ENCODE results near the gene ERF.

The ERF gene

DNA sequence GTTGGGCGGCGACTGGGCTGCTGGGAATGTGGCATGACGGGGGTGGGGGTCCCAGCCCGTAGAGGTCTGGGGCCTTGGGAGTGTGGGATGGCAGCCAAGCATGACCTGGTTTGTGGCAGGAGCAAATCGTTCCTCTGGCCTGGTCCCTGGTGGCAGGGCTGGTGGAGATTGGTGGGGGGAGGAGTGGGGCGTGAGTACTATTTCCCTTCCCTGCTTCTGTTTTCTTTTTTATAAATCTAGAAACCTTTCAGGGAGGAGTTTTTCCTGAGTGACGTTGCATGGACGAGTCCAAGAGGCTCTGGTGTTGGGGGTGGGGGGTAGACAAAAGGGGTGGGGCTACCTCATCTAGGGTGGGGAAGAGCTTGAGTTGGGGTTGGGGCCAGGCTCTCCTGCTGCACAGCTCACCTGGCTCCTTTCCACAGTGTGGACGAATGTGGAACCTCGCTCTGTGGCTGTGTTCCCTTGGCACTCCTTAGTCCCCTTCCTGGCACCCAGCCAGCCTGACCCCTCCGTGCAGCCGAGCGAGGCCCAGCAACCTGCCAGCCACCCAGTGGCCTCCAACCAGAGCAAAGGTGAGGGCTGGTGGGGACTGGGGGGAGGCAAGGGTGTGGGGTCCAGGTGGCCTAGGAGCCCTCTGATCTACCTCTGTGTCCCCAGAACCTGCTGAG lies 31.6 kb upstream of the ERF start:
- DNase-seq, result no peak

DNA sequence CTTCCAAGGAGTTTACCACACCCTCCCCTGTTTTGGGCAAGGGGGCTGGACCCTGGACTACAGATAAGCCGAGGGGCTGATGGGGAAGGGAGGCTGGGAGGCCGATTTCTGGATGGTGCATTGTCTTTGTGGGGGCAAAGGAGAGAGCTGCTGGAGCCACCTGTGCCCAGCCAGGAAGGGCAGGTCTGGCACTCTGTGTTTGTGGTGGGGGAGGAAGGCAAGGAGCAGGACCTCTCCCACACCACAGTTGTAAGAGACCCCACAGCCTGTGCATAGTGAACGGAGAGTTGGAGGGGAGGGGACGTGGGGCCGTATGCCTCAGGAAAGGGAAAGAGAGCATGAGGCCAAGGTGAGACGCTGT lies 31.0 kb upstream of the ERF start:
- DNase-seq, result no peak

DNA sequence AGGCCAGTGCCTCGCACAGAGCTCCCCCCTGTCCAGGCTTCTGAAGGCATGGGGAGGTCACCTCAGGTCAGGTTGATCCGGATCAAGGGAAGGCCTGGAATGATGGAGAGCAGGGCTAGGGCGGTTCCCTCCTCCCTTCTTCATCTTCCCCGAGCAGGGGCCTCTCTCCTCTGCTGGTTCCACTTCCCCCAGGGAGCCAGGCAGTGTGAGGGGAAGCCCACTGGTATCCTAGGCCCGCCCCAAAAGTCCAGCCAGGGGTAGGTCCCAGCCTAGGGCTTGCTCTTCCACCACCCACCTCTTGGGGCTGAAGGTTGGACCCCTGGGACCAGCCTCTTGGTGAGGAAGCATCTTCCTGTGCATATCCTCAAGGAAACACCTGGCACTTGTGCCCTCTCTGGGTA lies 30.6 kb upstream of the ERF start:
- no peak for DNase-seq

DNA sequence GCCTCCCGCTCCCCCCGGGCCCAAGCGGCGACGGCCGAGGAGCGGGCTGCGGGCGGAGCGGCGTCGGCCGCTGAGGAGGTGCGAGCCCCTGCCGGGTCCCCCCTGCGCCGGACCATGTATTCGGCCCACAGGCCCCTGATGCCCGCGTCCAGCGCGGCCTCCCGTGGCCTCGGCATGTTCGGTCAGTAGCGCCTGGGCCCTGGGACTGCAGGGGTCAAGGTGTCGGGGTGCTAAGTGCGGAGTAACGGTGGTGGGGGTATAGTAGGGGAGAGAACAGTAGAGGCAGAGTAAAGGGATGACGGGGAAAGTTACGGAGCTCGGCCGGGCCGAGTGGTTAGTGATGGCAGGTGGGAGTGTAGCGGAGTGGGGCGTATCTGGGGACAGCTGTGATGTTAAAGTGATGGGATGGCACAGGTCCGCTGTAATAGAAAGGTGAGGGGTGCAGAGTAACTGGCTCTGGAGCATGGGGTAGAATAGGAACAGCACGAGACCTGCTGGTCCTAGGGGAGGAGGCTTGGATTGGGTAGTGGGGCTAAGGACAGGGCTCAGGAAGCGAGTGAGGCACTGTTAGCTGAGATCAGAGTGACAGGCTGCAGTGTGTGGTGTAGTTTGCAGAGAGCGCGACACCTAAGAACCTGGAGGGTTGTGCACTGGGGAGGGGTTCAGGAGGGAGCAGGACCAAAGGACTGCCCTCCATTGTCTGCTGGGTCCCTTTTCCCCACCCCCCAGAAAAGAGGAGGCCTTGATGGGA lies 29.8 kb upstream of the ERF start:
- DNase-seq, result no peak

DNA sequence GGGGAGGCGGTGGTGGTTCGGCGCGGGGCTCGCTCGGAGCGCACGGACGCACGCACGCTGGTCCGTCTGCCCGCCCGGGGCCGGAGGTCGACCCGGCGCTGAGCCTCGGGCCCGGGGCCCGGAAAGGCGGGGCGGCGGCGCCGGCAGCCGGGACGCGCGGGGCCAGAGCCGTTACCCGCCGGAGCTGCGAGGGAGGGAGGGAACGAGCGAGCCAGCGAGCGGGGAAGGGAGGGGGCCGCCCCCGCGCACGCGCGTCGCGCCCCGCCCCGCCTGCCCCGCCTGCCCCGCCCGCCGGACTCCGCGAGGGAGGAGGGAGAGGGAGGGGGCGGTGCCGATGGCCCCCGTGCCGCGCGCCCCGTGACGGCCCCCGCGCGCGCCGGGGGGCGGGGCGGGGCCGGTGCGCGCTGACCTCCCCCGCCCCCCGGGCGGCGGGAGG lies 29.2 kb upstream of the ERF start:
- DNase-seq, result peak; percentile 34

DNA sequence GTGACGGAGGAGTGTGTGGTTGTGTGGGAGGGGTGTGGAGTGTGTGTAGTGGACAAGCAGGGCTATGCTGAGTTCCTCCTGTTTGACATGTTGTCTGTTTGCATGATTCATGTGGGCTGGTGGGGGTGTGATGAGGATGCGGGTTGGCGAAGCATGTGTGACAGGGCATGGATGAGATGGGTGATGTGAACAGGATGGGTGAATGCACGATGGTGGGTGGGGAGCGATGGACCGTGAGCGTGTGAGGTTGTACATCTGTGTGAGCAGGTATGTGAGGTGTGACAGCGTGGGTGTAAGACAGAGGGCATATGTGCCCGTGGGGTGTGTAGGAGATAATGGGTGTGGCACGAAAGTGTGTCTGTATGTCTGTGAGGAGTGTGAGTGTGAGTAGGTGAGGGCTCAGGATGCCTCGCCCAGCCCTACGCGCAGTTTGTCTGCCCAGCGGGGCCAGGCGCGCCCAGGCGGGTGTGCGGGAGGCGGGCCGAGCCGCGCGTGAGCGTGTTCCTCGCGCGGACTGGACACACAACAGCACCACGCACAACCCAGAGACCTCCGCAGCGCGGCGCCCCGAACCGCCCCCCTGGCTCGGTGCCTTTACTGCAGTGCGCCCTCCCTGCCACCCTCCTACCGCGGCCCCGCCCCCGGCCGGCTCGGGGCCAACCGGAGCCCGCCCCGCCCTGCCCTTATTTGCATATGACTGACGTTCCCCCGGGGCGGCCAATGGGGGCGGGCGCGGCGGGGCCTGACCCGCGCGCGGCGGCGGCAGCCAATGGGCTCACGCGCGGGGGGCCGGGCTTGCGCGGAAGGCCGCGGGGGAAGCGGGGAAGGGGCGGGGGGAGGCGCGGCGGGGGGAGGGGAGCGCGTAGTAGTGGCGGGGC lies 28.5 kb upstream of the ERF start:
- DNase-seq, result peak; percentile 81

DNA sequence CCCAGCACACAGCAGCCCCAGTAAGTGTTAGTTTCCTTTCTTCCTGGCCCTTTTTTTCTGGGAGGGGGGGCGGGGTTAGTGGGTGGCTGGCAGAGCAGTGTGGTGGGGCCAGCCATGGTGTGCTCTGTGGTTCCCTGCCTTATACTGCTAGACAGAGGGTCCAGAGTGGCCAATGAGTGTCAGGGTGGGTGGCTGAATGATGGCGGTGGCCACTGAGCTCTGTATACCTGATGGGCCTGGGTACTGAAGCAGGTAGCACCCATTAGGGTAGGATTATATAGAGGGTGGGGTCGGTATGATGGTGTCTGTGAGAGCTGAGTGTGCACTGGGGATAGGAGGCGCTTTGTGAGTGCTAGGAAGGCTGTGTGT lies 27.9 kb upstream of the ERF start:
- DNase-seq, result no peak

DNA sequence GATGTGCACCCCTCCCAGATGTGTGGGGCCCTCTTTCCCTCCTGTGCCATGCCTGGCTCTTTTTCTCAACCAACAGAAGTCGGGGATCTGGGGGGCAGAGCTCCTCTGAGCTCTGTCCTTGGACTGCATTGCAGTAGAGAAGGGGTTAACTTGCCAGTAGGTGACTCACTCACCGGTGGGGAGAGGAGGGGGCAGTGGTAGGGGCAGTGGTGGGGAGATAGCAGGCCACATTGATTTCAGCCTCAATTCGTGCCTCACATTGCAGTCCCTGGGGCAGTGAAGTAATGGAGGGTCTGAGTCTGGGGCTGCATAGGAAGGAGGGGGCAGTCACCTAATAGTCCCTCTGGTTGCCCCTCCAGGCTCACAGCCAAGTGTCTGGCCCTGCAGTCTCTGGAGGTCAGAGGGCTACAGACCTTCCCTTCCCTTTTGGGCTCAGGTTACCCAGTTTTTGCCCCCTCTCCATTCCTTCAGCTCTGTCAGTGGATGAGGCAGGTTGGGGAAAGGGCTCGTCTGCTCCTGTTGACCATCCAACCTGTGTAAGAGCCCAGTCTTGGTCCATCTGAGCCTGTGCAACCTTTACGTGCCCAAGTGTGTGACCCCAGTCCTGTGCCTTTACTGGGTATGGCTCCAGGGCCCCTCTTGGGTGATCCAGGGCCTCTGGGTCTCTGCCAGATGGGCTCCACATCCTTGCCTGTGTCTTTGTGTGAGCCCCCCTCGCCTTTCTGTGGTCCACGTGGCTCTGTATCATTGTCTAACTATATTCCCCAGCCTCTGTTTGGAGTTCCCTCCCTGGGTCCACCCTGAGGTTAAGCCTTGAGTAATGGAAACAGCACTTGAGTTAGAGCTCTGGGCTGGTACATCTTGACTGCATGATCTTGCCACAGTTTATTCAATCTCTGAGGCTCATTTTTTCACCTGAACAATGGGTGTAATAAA lies 27.2 kb upstream of the ERF start:
- DNase-seq, result no peak

DNA sequence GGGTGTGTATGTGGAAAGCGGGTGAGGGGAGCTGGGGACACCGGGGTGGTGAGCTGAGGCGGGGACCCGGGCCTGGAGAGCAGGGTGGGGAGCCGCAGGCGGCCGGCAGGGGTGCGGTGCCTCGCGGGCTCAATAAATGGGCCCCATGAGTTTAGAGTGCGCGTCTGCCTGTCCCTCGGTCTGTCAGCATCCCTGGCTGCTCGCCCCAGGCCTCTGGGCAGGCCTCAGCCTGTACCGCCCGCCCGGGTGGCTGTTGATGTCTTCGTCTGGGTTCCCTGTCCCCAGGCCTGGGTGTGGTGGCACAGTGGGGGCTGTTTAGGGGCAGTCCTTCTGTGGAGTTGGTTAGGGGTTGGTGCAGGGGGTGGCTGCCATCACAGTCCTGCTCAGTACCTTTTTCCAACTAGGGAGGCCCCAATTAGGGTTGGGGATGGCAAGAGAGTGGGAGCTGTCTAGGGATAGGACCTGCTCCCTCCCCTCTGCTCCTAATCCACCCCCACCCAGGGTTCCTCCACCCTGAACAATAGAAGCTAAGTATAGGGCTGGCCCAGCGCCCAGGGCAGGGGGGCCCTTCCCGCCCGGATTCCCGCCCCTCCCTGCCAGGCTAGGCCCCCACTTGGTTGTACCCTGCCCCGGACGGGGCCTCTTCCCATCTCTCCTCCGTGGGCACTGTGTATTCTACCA lies 26.4 kb upstream of the ERF start:
- no peak for DNase-seq

DNA sequence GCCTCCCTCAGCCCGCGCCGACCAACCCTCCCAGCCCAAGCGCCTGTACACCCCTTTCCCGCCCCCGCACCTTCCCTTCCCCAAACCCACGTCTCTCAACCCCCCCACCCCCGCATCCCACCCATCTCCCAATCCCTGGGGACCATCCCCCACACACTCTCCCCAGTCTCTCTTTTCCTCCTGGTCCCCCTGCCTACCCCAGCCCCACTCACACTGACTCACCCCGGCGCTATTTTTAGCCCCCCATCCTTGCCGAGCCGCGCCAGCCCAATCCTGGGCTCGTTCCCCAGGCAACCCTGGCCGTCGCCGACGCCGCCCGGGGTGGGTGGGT lies 25.9 kb upstream of the ERF start:
- no peak for DNase-seq

DNA sequence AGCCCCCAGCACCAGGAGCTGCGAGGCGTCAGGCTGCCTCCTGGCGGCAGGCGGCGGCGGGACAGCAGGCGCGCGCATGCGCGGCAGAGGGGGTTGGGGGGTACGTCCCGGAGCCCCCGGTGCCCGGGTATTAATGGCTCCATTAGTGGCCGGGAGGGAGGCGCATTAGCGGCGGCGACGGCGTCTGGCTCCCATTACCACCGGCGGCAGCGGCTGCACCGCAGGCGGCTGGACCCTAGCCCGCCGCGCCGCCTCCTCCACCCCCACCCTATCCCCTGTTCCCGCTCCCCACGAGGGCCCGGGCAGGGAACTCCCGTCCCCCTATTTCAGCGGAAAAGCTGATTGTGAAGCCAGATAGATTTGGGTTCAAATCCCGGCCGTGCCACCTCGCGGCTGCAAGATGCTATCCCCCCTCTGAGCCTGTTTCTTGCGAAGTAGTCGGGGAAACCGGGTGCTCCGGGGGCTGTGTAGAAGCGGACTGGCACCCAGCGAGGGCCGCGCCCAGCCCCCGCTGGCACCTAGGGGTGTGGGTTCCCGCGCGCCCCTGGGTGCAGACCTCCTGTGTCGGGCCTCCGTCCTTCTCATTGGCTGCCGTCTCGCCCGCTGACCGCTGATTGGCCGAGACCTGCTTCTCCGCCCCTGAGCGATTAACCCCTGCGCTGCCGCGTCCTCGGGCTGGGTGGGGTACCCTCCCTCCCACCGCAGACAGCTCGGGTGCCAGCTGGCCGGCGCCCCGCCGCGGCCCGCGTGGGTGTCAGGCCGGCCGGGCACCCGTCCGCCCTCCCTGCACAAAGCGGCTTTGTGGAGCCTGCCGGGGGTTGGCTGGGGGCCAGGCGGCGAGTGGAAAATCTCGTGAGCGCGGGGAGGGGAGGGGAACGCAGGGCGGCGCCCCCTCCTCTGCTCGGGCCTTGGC lies 25.2 kb upstream of the ERF start:
- peak; percentile 55 for DNase-seq

DNA sequence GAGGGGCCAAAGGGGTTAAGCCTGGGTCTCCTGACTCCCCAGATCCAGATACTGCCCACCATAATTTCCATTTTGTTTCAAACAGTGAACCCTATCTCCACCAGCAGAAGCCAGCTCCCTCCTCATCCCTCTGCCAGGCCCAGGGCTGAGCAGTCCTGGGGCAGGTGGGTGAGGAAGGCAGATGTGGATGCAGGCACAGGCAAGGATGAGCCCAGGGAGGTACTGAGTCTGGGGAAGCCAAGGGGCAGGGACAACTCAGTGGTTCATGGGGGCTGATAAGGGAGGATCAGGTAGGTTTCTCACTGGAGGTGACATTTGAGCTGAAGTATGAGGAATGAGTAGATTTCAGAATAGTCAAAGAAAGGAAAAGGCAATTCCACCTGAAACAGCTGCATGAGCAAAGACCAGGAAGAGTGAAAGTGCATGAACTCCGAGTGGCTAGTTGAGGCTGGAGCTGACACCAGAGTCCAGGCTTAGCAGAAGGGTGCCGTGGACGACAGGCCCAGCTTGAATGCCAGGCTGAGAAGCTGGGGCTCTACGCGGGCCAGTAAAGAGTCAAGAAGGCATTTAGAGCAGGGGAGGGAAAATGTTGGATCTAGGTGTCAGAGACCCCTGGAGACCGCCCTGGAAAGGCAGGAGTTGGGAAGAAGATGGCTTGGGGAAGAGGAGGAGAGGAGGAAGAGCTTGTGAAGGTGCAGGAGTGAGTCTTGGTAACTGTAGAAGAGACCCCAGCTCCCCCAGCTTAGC lies 24.4 kb upstream of the ERF start:
- peak; percentile 32 for DNase-seq

DNA sequence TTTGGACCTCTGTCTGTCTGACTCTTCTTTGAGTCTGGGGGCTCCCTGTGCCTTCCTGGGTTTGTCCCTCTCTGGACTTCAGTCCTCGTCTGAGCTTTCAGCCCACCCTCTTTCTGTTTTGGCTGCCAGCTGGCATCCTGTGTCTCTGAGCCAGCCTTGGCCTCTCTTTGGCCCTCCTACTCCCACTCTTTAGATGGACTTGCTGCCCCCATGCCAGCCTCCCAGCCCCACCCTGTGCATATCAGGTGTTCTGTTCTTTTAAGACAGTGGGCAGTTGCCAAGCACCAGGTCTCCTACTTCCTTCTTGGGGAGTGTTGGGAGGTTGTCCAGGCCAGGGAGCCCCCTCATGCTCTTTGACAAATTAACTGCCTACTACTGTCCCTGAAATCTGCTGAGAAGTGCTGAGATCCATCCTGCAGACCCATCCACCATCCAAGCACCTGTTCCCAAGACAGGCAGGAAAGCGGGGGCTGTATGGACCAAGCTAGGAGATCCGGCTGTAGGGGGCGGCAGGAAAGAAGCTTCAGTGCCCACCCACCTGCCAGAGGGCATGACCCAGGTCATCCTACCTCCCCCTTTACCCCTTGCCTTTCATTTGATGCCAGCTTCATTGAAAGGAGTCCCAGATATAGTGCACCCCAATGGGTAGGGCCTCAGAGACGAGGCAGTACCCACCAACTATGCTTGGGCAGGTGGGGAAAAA lies 23.7 kb upstream of the ERF start:
- no peak for DNase-seq

DNA sequence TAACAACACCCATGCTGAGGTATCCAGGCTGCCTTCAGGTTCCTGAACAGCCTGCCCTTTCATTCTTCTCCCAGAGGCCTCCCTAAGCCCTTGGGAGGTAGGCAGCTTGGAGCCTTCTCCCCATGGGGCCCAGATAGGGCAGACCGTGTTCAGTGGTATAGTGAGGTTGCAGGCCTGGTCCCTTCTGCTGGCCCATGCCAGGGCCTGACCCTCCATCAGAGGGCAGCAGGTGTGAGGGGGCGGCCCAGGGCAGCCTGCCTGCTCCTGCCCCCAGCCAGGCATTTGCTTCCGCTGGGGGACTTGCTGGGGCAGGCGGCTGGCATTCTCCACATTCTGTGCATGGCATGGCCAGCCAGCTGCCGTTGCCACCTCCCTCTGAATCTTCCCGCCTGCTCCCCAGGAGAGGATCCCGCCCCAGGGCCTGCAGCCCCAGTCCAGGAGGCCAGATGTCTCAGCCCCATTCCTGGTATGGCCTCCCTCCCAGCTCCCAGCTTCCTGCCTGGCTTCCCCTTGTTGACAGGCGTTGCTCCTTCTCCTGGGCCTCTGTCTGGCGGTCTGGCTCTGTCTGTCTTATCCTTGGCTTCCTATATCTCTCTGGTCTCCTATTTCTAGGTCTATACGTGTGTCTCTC lies 23.0 kb upstream of the ERF start:
- DNase-seq, result no peak

DNA sequence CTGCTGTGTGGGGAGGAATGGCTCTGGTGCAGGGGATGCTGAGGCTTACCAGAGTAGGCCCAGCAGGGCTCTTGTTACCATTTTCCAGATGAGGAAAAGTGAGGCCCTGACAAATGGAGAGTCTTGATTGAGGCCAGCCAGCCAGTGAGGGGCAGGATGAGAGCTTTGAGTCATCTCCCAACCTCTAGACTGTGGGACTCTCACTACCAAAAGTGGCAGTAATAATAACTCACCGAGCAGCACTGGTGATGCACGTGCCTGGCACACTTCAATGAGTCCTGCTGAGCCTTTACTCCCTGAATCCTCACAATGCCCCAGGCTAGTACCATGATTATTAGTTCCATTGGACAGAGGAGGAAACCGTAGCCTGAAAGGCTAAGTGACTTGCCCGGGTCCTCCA lies 21.9 kb upstream of the ERF start:
- DNase-seq, result no peak

DNA sequence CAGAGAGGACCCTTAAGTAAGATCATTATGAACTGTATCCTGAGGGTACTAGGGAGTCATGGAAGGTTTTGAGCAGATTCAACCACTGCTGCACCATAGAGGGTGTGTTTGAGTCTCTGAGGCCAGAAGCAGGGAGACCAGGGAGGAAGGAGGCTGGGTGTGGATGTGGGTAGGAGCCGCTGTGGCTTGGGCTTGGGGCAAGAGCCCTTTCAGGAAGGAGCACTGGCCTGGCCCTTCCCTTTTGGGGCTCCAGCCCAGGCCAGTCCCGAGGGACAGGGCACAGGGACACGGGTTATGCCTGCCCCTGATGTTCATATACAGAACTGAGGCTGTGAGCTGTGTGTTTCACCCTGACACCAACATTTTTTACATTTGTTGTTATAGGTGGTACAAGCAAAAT lies 21.4 kb upstream of the ERF start:
- DNase-seq, result no peak

DNA sequence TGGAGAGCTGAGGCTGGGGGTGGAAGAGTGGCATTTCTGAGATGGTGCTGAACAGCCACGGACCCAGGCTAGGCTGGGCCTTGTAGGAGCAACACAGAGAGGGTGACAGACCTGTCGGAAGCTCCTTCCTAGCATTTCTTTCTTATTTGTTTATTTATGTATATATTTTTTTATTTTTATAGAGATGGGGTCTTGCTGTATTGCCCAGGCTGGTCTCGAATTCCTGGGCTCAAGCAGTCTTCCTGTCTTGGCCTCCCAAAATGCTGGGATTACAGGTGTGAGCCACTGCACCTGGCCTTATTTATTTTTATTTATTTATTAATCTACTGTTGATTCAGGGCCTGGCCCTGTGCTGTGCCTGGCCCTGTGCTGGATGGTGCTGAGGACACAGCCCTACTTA lies 20.6 kb upstream of the ERF start:
- no peak for DNase-seq

DNA sequence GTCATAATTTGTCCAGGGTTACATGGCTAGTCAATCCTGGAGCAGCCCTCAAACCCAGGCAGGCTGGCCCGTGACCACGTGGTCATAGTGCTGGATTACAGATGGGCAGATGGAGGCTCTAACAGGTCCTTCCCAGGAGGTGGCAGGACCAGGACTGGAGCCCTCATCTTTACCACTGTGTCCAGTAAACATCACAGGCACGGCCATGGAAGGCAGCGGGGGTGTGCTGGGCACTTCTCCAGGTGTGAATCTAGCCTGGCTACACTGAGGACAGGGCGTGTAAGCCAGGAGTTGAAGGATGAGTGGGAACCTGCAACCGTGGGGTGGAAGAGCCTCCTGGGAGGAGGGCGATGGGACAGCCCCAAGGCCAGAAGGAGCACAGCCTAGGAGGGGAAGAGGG lies 20.2 kb upstream of the ERF start:
- DNase-seq, result no peak

DNA sequence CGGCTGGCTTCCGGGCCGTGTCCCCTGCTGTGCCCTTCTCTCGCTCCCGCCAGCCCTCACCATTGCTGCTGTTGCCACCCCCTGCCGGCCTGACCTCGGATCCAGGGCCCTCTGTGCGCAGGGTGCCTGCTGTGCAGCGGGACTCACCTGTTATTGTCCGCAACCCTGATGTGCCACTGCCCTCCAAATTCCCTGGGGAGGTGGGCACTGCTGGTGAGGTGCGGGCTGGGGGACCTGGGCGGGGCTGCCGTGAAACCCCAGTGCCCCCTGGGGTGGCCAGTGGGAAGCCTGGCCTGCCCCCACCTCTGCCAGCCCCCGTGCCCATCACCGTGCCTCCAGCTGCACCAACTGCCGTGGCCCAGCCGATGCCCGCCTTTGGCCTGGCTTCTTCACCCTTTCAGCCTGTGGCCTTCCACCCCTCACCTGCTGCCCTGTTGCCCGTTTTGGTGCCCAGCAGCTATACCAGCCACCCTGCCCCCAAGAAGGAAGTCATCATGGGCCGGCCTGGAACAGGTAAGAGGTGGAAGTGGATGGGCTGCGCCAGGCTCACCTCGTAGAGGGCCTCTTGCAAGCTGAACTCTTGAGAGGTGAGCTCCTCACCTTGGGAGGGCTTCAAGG lies 19.2 kb upstream of the ERF start:
- no peak for DNase-seq
